PC-9 (cell line): ENCODE data around the gene BANP. TPM values are rescaled to one million over a fixed set of nuclear protein-coding genes. Genes with fewer than 3 reads are reported as not detected.
"Not testable (repeated sequence)": the region's sequence is repeated elsewhere in the genome, so short reads cannot be mapped to it uniquely, and the experiment has no call there.

Source experiments
- BruUV-seq: library from RNA; stranded (reverse); fragments of 400-500 nt; replicated peaks from 2 replicates; lab custom pipeline; 2021; lab: Mats Ljungman, UMichigan
- CTCF ChIA-PET: fragments of 300-600 bp; sonication (Branson Sonifier 250); formaldehyde crosslinking; loops from one replicate; lab custom pipeline; 2022; ENCODE audit warnings: antibody characterized with exemption; lab: Charles Lee
- POLR2A ChIA-PET: fragments of 300-600 bp; sonication (Branson Sonifier 250); formaldehyde crosslinking; loops from one replicate; lab custom pipeline; 2022; ENCODE audit warnings: antibody characterized with exemption; ENCODE audit not compliant: unreplicated experiment; lab: Charles Lee
- DNase-seq, 2 experiments: peaks; one replicate each; pipeline versions ENCODE4 v3.0.0 to v3.0.0-alpha.2; 2015 to 2022; ENCODE audit warnings: mixed read lengths in 1 of 2
- H2AFZ ChIP-seq: fragments of 200-600 bp; sonication (generic); 2 replicates; pipeline ENCODE4 v1.8.1; 2017; ENCODE audit warnings: antibody characterized with exemption
- H3F3A ChIP-seq: fragments of 200-600 bp; sonication (generic); 2 replicates; pipeline ENCODE4 v1.8.1; 2017; ENCODE audit warnings: antibody characterized with exemption, mild to moderate bottlenecking, low read depth; ENCODE audit not compliant: insufficient read depth
- H3K27ac ChIP-seq: fragments of 200-600 bp; sonication (generic); 2 replicates; pipeline ENCODE4 v1.6.1; 2016; ENCODE audit warnings: mixed run types
- H3K27me3 ChIP-seq: fragments of 200-600 bp; sonication (generic); 2 replicates; pipeline ENCODE4 v1.6.1; 2016; ENCODE audit warnings: low read depth, mixed run types; ENCODE audit not compliant: insufficient read depth
- H3K36me3 ChIP-seq: fragments of 200-600 bp; sonication (generic); 2 replicates; pipeline ENCODE4 v1.6.1; 2016; ENCODE audit warnings: low read depth, mixed run types
- H3K4me1 ChIP-seq: fragments of 200-600 bp; sonication (generic); replicated peaks from 2 replicates; pipeline ENCODE4 v1.6.1; 2016; ENCODE audit warnings: mixed run types; ENCODE audit not compliant: insufficient read depth
- H3K4me2 ChIP-seq: fragments of 200-600 bp; sonication (generic); 2 replicates; pipeline ENCODE4 v1.6.1; 2017; ENCODE audit warnings: mixed run types
- H3K4me3 ChIP-seq: fragments of 200-600 bp; sonication (generic); 2 replicates; pipeline ENCODE4 v1.6.1; 2016; ENCODE audit warnings: mixed run types
- H3K79me2 ChIP-seq: fragments of 200-600 bp; sonication (generic); 2 replicates; pipeline ENCODE4 v1.6.1; 2017; ENCODE audit warnings: low read depth, mixed run types
- H3K9me2 ChIP-seq: fragments of 200-600 bp; sonication (generic); 2 replicates; pipeline ENCODE4 v1.8.1; 2017; ENCODE audit warnings: mild to moderate bottlenecking; ENCODE audit not compliant: insufficient read depth
- H3K9me3 ChIP-seq: fragments of 200-600 bp; sonication (generic); 2 replicates; pipeline ENCODE4 v1.8.1; 2016; ENCODE audit warnings: low read depth; ENCODE audit not compliant: insufficient read depth
- H4K20me1 ChIP-seq: fragments of 200-600 bp; sonication (generic); 2 replicates; pipeline ENCODE4 v1.8.1; 2017; ENCODE audit not compliant: insufficient read depth
- EZH2 ChIP-seq: fragments of 200-600 bp; sonication (generic); IDR thresholded peaks from 2 replicates; pipeline ENCODE4 v1.8.0; 2017; ENCODE audit warnings: antibody characterized with exemption, low read depth
- intact Hi-C: fragments of 100-400 bp; cut with micrococcal nuclease; formaldehyde crosslinking; loops from one replicate; pipeline ENCODE4 v1.10.0; 2022; ENCODE audit not compliant: unreplicated experiment
- total RNA-seq: library from RNA; stranded (reverse); gene quantifications from 2 replicates; pipeline ENCODE4 v1.2.3, GENCODE V29; 2021
- TF ChIP-seq, protein P1 (sequence below): fragments of 200-600 bp; sonication (generic); conservative IDR thresholded peaks from 2 replicates; pipeline ENCODE4 v1.6.1; 2017; ENCODE audit warnings: mixed run types, antibody characterized with exemption, mild to moderate bottlenecking, moderate library complexity

Gene BANP
- total RNA-seq, 1 experiment from 2014 or later: 73.2 TPM

DNA sequence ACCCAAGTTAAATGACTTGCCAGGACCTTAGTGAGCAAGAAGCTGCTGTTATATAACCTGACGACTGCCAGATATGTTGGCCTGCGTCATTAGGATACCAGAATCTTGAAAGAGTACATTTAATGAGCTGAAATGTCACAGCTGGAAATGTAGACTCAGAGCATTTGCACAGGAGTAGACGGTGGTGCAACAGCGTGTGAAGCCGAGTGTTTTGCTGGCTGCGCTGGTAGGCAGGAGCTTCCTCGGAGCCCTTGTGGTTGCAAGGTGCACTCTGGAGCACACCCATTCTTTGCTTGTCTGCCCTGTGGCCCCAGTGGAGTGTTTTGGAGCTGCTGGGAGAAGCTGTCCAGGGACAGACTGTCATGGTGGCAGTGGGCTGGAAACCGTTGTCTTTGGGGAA, 79.3 kb downstream of the BANP start:
- H3K9me2 ChIP-seq: no peaks in the 10 kb centered on the region
- no peak overlapping the region for H3K27ac ChIP-seq
- no peak for TF ChIP-seq EZH2
- TF ChIP-seq, protein P1, sequence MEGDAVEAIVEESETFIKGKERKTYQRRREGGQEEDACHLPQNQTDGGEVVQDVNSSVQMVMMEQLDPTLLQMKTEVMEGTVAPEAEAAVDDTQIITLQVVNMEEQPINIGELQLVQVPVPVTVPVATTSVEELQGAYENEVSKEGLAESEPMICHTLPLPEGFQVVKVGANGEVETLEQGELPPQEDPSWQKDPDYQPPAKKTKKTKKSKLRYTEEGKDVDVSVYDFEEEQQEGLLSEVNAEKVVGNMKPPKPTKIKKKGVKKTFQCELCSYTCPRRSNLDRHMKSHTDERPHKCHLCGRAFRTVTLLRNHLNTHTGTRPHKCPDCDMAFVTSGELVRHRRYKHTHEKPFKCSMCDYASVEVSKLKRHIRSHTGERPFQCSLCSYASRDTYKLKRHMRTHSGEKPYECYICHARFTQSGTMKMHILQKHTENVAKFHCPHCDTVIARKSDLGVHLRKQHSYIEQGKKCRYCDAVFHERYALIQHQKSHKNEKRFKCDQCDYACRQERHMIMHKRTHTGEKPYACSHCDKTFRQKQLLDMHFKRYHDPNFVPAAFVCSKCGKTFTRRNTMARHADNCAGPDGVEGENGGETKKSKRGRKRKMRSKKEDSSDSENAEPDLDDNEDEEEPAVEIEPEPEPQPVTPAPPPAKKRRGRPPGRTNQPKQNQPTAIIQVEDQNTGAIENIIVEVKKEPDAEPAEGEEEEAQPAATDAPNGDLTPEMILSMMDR: no peak
- no peak overlapping the region for H3K4me3 ChIP-seq
- no peak overlapping the region for H3K4me2 ChIP-seq
- no peaks in the 10 kb centered on the region for H3K36me3 ChIP-seq
- H3K79me2 ChIP-seq: no peaks in the 10 kb centered on the region
- no peaks in the 10 kb centered on the region for H3F3A ChIP-seq
- CTCF ChIA-PET: no interaction called here
- H4K20me1 ChIP-seq: no peaks in the 10 kb centered on the region
- no peaks in the 10 kb centered on the region for H3K9me3 ChIP-seq
- no peak overlapping the region for H2AFZ ChIP-seq
- no TSS peak for BruUV-seq
- no peaks in the 10 kb centered on the region for H3K27me3 ChIP-seq
- H3K4me1 ChIP-seq: no peaks in the 10 kb centered on the region
- POLR2A ChIA-PET: no interaction called here
- intact Hi-C loops: no loop called here
- no peak for DNase-seq

DNA sequence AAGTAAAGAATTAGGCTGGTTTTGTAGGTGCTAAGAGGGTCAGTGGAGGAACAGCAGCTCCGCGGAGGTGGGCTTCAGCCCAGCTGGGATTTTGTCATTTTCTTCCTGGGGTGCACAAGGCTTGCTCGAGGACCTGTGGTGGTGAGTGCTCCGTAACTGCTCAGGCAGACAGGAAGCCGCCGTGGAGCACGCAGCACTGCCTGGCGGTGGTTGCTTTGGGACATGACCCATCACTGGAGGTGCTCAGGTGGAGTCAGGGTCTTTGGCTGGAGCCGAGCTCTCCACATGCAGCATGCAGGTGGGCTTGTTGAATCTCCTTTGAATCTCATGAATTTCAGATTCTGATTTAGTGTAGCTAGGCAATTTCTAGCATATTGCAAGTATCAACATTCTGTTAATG, 79.7 kb downstream of the BANP start:
- H3F3A ChIP-seq, DNase-seq, H3K4me3 ChIP-seq, POLR2A ChIA-PET, H3K27ac ChIP-seq, BruUV-seq, H3K4me2 ChIP-seq, H3K36me3 ChIP-seq, H2AFZ ChIP-seq, H3K79me2 ChIP-seq, CTCF ChIA-PET, H3K9me2 ChIP-seq, H3K4me1 ChIP-seq, intact Hi-C loops, H3K27me3 ChIP-seq, H3K9me3 ChIP-seq, H4K20me1 ChIP-seq: not testable (repeated sequence)

DNA sequence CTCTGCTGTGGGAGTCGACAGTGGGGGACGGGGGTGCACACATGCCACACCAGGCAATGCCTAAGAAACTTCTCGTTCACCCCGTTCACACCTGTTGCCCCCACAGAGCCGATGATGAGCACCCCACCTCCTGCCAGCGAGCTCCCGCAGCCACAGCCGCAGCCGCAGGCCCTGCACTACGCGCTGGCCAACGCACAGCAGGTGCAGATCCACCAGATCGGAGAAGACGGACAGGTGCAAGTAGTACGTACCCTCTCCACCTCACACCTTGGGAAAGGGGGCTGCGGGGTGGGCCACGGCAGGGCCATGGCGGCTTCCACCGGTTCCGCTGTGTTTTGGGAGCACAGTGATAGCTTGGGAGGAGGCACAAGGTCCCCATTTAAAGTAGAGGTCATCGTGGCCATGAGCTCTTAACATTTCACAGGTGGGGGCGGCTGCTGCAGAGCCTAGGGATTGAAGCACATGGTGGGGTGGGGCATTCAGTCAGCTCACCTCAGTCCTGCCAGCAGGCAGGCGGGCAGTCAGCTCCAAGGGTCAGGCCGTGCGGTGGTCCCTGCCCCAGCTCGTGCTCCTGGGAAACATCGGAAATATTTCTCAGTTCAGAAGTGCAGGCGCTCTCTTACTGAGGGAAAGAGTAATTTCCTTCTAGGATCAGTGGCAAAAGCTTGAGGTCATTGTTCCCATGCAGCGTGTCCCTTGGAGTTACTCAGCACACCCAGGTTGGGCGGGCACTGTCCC, 81.9 kb downstream of the BANP start:
- H3K27ac ChIP-seq, H3K4me1 ChIP-seq, H3K79me2 ChIP-seq, H3K36me3 ChIP-seq, H3K4me3 ChIP-seq, H3K9me2 ChIP-seq, H2AFZ ChIP-seq, BruUV-seq, CTCF ChIA-PET, H4K20me1 ChIP-seq, POLR2A ChIA-PET, H3K27me3 ChIP-seq, intact Hi-C loops, H3F3A ChIP-seq, DNase-seq, H3K9me3 ChIP-seq, H3K4me2 ChIP-seq: not testable (repeated sequence)

DNA sequence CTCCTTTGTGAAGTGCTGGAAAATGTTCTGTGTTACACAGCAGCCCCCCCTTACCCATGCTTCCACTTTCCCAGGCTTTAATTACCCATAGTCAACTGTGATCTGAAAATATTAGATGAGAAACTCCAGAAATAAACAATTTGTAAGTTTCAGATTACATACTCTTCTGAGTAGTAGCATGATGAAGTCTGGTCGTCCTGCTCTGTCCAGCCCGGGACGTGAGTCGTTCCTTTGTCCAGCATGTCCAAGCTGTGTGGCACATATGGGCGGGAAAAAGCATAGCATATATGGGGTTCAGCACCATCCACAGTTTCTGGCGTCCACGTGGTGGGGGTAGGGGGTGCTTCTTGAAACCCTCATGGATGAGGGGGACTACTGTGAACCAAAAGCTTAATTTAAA, 83.5 kb downstream of the BANP start:
- Histone ChIP-seq H2AFZ (no peak overlapping the region), H3K4me2 (no peak overlapping the region), H3F3A (no peaks in the 10 kb centered on the region), H3K27ac (no peak overlapping the region), H3K9me3 (no peaks in the 10 kb centered on the region), H3K79me2 (no peaks in the 10 kb centered on the region), H3K9me2 (no peaks in the 10 kb centered on the region), H3K4me3 (no peak overlapping the region), H3K36me3 (no peaks in the 10 kb centered on the region), H3K4me1 (no peaks in the 10 kb centered on the region), H3K27me3 (no peaks in the 10 kb centered on the region), H4K20me1 (no peaks in the 10 kb centered on the region)
- BruUV-seq: no TSS peak
- intact Hi-C loops: no loop called here
- TF ChIP-seq EZH2: no peak
- TF ChIP-seq, protein P1: no peak
- DNase-seq: no peak
- POLR2A ChIA-PET: no interaction called here
- CTCF ChIA-PET: no interaction called here
